GM19099 (cell line): ENCODE data around the gene HES3.

ENCODE experiments used
- POLR2A ChIP-seq: IDR thresholded peaks from 3 replicates; pipeline ENCODE4 v1.6.1; 2011; ENCODE audit warnings: low read depth; ENCODE audit not compliant: insufficient read length; ENCODE audit errors: extremely low read depth

Gene HES3

DNA sequence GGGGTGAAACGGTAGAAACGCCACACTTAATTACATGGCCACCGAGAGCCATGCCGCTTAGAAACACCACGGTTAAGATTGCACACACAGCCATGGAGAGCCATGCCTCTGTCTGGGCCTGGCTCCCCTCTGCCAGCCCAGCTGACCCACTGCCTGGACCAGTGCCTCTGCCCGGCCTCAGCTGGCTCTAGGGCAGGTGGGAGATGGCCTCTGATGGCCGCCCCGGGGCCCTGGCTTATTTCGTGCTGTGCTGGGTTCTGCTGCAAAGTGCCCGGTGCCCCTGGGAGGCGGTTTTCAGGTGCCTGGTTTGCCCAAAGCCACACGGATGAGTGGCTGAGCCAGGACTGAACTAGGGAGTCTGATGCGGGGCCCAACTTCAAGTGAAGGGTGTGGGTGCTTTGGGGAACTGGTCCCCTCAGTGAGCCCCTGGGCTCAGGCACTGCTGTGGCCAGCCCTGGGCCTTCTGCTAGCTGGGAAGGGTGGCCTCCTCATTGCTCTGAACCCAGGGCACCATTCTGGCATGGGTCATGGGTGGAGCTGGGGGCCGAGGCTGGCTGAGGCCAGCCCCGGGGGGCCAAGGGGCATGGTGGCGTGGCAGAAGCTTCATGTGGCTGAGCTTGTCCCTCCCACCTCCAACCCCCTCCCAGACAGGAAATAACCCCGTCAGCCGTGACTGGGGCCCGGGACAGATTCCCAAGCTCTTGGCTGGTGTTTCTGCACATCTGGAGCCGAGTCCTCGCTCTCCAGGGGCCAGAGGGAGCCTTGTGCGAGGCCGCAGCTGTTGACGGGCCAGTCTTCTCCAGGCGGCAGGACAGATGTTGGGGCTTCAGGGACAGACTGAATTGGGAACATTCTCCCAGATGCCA is 18.8 kb downstream of the HES3 start:
- TF ChIP-seq POLR2A, result no peak

DNA sequence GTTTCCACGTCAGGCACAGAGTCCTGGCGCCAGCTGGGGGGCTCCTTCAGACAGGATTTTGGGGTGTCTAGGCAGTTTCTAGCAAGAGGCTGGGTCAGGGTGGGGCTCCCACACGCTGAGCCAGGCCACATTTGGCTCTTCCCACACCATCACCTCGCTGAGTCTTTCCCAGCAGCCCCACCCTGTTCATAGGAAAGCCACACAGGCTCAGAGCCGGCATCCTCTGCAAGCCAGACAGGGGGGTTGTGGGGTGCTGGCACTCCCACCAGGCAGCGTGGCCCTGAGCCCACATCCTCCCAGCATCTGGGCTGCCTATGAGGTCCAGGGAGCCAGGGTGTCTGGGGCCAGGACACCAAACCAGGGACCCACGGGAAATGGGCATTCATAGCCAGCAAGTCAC is 19.7 kb downstream of the HES3 start:
- no peak for TF ChIP-seq POLR2A

DNA sequence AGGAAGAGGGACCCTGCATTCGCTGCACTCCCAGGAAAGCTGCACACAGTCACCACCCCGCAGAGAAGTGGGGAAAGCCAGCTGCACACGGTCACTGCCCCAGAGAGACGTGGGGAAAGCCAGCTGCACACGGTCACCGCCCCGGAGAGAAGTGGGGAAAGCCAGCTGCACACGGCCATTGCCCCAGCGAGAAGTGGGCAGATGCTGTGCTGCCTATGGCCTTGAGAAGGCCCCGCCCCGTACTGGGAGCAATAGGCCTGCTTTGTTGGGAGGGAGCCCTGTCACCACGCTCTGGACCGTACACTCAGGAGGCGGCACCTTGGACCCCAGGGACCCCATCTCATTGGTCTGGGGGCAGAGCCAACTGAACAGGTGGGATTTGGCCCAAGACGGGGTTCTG is 21.2 kb downstream of the HES3 start:
- TF ChIP-seq POLR2A, result no peak

DNA sequence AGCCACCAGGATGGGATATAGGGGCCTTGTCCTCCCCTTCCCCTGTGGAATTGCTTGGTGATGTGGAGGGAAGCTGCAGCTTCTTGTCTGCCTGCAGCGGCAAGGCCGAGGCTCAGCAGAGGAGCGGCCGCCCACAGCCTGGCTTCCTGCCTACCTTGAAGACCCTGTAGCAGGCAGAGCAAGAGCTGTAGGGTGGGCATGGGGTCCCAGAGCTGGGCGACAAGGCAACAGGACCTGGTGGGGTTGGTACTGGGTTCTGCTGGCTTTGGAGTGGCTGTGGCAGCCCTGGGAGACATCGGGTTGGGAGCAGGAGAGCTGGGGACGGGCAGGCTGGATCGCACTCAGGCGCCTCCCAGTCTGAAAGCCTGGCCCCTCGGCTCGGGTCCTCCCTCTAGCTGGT is 22.7 kb downstream of the HES3 start:
- no peak for TF ChIP-seq POLR2A

DNA sequence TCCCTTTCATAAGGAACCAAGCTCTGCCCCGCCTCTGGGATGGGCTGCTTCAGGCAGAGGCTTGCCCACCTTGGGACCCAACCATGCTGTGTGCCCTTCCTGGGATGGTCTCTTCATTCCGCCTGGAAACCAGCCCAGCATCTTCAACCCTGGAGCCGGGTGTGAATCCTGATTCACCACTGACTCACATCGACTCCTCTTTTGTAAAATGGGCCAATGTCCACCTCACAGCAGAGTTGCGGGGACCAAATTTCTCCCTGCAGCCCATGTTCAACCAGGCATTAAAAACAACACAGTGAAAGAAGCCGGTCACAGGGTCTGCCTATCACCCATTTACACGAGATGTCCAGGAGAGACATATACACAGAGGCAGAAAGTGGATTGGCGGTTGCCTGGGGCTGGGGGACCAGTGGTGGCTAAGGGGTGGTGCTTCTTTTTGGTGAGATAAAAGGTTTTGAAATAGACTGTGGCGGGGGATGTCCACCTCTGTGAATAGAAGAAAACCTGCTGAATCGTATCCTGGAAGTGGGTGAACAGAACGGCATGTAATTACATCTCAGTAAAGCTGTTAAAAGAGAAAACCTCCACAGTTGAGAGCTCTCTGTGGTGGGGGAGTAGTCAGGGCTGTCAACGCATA is 23.8 kb downstream of the HES3 start:
- TF ChIP-seq POLR2A, result no peak

DNA sequence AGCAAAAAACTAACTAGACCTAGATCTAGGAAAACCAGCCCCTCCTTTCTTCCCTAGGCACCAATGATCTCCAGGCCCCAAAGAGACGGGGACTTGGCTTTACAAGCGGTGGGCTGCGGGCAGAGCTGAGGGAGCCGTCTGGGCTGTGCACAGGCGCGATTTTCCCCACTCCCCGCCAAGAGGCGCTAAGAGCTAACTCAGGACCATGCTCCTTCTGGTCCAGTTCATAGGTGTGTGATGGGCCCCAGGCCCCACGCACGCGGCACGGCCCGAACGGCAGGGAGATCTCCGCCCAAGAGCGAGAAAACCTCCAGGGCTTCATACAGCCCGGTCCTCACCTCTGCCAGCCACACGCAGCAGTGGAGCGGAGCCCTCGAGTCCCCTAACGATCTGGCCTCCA is 24.4 kb downstream of the HES3 start:
- no peak for TF ChIP-seq POLR2A

DNA sequence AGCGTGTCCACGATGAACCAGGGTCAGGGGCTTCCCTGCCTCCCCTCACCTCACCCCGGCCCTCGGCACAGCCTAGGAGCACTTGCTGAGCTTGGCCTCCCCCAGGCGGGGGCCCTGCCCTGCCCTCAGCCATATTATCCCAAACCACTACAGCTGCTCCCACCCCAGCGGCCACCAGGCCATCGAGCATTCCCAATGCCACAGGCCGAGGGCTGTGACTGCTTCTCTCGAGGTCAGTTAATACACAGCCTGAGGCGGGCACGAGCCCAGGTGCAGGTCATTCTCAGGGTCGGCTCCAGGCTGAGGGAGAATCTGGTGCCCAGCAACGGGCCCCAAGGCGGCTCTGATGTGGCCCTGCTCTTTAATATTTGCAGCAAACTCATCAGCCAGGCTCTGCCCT is 25.3 kb downstream of the HES3 start:
- no peak for TF ChIP-seq POLR2A

DNA sequence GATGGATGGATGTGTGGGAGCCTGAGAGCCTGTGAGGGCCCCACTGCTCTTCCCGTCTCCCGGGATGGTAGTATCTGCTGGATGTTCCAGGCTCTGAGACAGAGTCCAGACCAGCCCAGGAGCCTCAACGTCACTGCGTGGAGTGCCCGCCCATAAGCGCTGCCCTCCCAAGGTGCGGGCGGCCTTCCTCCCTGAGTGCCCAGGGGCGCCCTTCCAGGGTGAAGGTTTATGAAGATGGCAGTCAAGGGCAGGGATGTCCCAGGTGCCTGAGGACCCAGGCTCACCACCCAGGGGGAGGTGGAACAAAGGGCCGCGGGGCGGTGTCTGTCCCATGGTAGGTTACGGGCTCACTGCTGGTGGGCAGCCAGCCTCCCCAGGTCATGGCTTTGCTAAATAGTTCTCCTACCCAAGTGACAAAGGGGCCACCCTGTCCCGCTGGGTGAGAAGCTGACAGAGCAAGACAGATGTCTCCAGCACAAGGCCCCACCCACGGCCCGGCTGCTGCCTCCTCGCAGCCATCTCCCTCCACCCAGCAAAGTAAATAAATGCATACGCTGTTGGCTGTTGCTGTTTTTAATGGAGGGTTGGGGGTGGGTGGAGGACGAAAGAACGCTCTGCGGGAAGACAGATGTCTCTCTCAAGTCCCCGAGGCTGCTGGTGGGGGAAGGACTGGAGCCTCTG is 25.9 kb downstream of the HES3 start:
- no peak for TF ChIP-seq POLR2A

DNA sequence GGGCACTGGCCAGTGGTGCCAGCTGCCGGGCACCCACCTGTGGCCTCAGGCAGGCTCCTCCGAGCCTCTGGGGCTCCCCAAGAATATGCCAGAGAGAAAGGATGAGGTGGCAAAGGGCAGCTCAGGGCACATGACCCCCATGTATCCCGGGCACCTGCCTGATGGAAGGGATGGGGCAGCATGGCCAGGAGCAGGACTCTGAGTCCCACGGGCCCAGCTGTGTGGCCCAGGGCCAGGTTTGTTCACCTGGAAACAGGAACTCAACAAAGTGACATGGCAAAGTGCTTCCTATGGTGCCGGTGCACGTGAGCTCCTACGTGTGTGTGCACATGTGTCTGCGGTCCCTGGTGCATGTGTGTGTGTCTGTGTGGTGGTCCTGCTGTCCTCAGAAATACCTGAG is 26.4 kb downstream of the HES3 start:
- TF ChIP-seq POLR2A, result no peak

DNA sequence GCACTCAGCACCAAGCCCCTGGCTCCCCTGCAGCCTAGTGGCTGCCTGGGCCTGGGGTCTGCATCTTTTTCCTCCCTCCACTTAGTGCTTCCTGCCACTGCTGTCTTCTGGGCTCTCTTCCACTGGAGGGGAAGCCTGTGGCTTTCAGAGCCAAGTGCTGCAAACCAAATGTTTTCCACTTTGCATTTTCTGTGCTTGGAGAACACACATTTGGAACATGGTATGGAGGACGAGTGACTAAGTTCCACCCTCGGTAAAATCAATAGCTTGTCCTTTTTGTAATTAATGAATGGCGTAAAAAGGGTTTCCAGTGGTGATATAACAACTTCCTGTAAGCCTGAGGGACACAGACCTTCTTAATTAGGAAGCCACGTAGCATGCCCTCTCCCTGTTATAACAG is 27.0 kb downstream of the HES3 start:
- no peak for TF ChIP-seq POLR2A

DNA sequence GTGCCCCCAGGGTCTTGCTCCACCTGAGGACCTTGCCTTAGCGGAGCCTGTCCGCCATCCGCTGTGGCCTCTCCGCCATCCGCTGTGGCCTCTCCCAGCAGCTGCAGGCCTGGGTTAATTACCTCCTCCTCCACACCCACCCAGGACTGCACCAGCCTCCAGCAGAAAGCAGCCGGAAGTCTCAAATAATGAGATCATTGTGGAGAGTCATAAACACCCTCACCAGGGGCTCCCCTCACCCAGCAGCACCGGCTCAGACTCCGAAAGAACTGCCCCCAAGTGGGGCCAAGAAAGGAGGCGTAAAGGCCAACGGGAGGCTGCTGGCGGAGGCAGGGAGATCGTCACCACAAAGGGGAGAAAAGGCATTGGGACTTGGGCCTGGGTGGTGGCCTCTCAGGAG is 27.6 kb downstream of the HES3 start:
- no peak for TF ChIP-seq POLR2A

DNA sequence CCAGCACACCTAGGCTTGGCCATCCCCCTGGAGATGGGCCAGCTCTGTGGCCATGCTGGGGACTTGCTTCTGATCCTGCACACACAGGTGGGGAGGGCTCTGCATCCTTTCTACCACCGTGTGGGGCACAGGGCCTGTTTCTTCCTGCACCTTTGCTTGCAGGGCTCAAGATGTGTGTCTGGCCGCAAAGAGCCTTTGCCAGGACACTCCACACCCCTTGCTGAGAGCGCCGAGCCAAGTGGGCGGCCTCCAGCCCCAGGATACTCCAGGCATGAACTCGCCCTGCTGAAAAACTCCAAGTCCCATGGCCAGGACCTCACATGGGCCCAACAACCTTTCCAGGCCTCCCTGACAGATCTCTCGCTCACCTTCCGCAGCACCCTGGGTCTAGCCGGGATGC is 28.5 kb downstream of the HES3 start:
- no peak for TF ChIP-seq POLR2A

DNA sequence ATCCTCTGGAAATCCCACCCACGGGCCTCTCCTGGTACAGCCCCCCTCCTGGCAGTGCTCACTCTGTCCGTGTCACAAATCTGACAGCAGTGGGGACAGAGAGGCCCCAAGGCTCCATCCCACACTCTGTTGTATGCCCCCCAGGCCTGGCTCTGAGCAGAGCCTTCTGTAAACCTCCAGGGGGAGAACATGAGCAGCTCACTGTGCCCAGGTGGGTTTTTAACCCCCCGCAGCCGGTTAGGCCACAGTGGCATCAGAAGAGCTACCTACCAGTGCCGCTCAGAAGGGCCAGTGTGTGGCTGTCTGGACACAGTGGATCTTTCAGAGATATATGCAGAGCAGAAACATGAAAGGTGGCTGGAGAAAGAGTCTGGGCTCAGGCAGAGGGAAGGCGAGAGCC is 28.9 kb downstream of the HES3 start:
- TF ChIP-seq POLR2A, result no peak

DNA sequence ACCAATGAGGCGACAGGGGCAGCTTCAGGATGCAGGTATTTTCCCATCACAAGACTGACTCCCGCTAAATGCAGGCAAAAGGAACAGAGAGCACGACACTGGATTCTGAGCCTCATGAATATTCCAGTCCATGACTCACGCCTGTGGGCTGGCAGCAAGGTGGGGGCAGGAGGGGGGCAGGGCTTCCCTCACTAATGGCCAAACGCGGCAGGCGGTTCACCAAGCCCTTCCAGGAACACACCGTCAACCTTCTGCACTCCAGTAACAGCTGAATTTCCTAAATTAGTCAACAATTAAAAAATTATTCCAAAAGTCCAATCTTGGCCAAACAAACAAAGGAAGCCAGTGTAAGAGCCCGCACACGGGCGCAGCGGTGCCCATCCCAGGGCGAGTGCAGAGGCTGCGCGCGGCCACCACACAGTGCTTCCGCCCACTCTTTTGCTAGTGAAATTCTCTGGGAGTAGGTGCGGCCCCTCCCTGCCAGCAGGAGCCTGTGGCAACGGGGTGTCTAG is 29.5 kb downstream of the HES3 start:
- TF ChIP-seq POLR2A, result no peak

DNA sequence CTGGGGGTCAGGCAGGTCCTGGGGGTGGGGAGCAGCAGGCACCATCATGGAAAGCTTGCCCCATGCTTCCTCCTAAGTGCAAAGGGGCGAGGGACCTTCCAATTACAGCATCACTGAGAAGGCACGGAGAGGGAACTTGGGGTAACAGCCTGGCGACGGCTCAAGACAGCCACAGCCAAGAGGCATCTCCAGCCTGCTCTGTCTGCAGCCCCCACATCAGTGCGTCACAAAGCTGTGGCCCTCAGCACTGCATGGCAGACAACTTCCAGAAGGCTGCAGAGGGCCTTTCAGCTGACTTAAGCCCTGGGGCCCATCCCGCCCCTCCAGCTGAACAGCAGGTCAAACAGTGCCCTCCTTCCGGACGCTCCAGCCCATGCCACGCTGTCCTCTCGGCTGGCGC is 30.1 kb downstream of the HES3 start:
- no peak for TF ChIP-seq POLR2A

DNA sequence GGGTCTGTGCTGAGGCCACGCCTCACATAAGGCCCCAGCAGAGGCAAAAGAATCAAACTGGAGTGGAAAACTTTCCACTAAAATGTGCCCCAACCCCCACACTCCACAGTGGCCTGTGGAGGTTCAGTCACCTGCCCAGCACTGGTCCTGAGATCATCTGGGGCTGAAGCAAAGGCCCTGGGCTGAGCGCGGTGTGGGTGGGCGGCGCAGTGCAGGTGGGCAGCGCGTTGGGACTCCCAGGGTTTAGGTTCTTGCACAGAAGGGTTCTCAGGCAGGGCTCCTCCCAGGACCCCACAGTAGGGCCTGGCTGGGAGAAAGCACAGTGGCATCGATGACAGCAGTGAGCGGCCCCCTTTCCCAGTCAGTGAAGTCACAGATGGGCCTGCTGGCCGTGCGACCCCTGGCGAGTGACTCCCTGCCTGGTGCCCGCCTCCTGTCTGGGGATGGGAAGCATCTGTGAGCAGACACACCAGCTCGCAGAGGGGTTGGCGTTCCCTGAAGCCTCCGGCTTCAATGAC is 30.7 kb downstream of the HES3 start:
- no peak for TF ChIP-seq POLR2A
